Skeletal muscle tissue (tissue), 4 donors: ENCODE measurements around the gene ITIH2. TPM values are rescaled to one million over a fixed set of nuclear protein-coding genes. Genes with fewer than 3 reads are reported as not detected.
"Not testable (repeated sequence)": the region's sequence is repeated elsewhere in the genome, so short reads cannot be mapped to it uniquely, and the experiment has no call there.

Experiments
- H3K27ac ChIP-seq: one replicate; pipeline ENCODE4 v1.7.0; 2013; ENCODE audit warnings: mild to moderate bottlenecking, low read depth, low read length, inconsistent platforms
- H3K27me3 ChIP-seq, 3 donors: one replicate each; pipeline ENCODE4 v1.7.0; 2013; ENCODE audit warnings: low read length in 3 of 3; ENCODE audit not compliant: control insufficient read depth in 3 of 3, insufficient read depth in 3 of 3
- H3K36me3 ChIP-seq, 3 donors: one replicate each; pipeline ENCODE4 v1.7.0; 2013; ENCODE audit warnings: low read length in 3 of 3; ENCODE audit not compliant: control insufficient read depth in 3 of 3, insufficient read depth in 3 of 3
- H3K4me1 ChIP-seq, 3 donors: one replicate each; pipeline ENCODE4 v1.7.0; 2013; ENCODE audit warnings: low read length in 3 of 3, mild to moderate bottlenecking in 3 of 3; ENCODE audit not compliant: control insufficient read depth in 3 of 3, insufficient read depth in 3 of 3
- H3K4me3 ChIP-seq, 3 donors: one replicate each; pipeline ENCODE4 v1.7.0; 2013; ENCODE audit warnings: low read length in 3 of 3
- H3K9ac ChIP-seq, 3 donors: one replicate each; pipeline ENCODE4 v1.7.0; 2013; ENCODE audit warnings: low read length in 3 of 3, mild to moderate bottlenecking in 3 of 3, moderate library complexity in 2 of 3, low read depth in 1 of 3
- H3K9me3 ChIP-seq, 3 donors: one replicate each; pipeline ENCODE4 v1.7.0; 2013; ENCODE audit warnings: low read length in 3 of 3; ENCODE audit not compliant: control insufficient read depth in 3 of 3
- total RNA-seq: library from RNA; depleted of rRNA; stranded (reverse); fragments of >200 nt; gene quantifications from one replicate; pipeline ENCODE4 v1.2.3, GENCODE V29; 2014
- donor health status: Osteomylitis.

Gene ITIH2, protein sequence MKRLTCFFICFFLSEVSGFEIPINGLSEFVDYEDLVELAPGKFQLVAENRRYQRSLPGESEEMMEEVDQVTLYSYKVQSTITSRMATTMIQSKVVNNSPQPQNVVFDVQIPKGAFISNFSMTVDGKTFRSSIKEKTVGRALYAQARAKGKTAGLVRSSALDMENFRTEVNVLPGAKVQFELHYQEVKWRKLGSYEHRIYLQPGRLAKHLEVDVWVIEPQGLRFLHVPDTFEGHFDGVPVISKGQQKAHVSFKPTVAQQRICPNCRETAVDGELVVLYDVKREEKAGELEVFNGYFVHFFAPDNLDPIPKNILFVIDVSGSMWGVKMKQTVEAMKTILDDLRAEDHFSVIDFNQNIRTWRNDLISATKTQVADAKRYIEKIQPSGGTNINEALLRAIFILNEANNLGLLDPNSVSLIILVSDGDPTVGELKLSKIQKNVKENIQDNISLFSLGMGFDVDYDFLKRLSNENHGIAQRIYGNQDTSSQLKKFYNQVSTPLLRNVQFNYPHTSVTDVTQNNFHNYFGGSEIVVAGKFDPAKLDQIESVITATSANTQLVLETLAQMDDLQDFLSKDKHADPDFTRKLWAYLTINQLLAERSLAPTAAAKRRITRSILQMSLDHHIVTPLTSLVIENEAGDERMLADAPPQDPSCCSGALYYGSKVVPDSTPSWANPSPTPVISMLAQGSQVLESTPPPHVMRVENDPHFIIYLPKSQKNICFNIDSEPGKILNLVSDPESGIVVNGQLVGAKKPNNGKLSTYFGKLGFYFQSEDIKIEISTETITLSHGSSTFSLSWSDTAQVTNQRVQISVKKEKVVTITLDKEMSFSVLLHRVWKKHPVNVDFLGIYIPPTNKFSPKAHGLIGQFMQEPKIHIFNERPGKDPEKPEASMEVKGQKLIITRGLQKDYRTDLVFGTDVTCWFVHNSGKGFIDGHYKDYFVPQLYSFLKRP
- total RNA-seq = 1.6 TPM

GRCh38 chr10:7703140-7703539, at the start of gene ITIH2:
TSS of gene ITIH2 (plus strand) at chr10:7703316. CDS start at chr10:7703435, 119 bp downstream.
- no peak within 1 kb of the TSS for H3K9ac ChIP-seq
- no peaks in the 10 kb centered on the region for H3K9me3 ChIP-seq
- no peaks in the 10 kb centered on the region for H3K4me1 ChIP-seq
- H3K4me3 ChIP-seq = no peak within 1 kb of the TSS
- H3K36me3 ChIP-seq = no peaks in the 10 kb centered on the region
- H3K27me3 ChIP-seq = peaks cover 3 to 9% (median 7%) of the 10 kb centered on the region in 3 donors
- H3K27ac ChIP-seq = no peak within 1 kb of the TSS

DNA sequence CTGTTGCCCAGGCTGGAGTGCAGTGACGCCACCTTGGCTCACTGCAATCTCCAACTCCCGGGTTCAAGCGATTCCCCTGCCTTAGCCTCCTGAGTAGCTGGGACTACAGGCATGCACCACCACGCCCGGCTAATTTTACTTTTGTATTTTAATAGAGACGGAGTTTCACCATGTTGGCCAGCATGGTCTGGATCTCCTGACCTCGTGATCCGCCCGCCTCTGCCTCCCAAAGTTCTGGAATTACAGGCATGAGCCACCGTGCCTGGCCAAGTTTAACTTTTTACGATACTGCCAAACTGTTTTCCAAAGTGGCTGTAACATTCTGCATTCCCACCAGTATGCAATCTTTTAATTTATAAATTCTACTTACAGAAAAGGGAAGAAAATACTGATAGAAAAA, 46.0 kb upstream of the ITIH2 start:
- H3K4me3 ChIP-seq, H3K36me3 ChIP-seq, H3K27me3 ChIP-seq, H3K9me3 ChIP-seq, H3K9ac ChIP-seq, H3K27ac ChIP-seq, H3K4me1 ChIP-seq: not testable (repeated sequence)

DNA sequence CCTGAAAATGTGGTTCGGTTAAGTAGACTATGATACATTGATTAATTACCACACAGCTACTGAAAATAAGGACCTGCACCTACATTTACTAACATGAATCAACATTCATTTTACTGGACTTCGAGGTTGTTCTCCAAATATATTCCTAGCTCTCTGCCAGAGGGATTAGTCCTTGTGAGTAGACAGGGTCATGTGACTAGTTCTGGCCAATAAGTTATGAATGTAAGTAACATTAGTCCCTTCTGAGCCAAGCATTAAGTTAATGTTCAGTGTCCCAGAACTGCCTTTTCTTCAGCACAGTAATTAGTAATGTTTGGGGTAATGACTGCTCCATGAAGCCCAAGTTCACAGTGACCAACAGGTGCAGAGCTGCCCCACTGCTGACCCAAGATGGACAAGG, 45.6 kb upstream of the ITIH2 start:
- Histone ChIP-seq H3K9ac (no peak overlapping the region), H3K4me3 (no peak overlapping the region), H3K36me3 (no peaks in the 10 kb centered on the region), H3K27ac (no peak overlapping the region), H3K27me3 (peaks cover 3 to 8% (median 5%) of the 10 kb centered on the region in 3 donors), H3K4me1 (no peaks in the 10 kb centered on the region), H3K9me3 (no peaks in the 10 kb centered on the region)

- H3K9me3 ChIP-seq = no peaks in the 10 kb centered on the region
- H3K9ac ChIP-seq = no peak overlapping the region
- no peaks in the 10 kb centered on the region for H3K36me3 ChIP-seq
- H3K4me3 ChIP-seq = no peak overlapping the region
- H3K4me1 ChIP-seq = no peaks in the 10 kb centered on the region
- H3K27ac ChIP-seq = no peak overlapping the region
- peaks cover 6 to 14% (median 13%) of the 10 kb centered on the region in 3 donors for H3K27me3 ChIP-seq
Observed at GRCh38 chr10:7659560-7659959, 43.6 kb upstream of the ITIH2 start.

GRCh38 chr10:7662522-7662921, 40.6 kb upstream of the ITIH2 start:
- H3K27me3 ChIP-seq = peaks cover 12 to 29% (median 29%) of the 10 kb centered on the region in 3 donors
- H3K27ac ChIP-seq = no peak overlapping the region
- H3K9me3 ChIP-seq = no peaks in the 10 kb centered on the region
- H3K36me3 ChIP-seq = no peaks in the 10 kb centered on the region
- H3K9ac ChIP-seq = no peak overlapping the region
- H3K4me3 ChIP-seq = no peak overlapping the region
- H3K4me1 ChIP-seq = peaks cover 7 to 11% (median 11%) of the 10 kb centered on the region in 3 donors

DNA sequence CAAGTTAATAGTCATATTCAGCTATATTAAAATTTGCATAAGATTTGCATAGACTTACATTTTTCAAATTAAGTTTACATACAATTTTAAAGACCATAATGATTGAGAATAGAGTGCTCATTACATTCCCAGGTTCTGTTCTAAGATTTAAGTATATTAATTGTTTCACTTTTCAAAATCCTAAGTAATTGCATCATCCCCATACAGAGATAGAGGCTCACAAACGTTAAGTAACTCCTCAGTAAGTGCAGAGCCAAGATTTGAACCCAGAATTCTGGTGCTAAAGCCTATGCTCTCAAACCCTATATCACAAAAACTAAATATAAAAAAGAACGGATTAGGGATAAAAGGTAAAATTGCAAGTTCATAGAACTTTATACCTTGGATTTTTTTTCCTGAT, 38.4 kb upstream of the ITIH2 start:
- Histone ChIP-seq H3K36me3 (no peaks in the 10 kb centered on the region), H3K27ac (no peak overlapping the region), H3K4me3 (no peak overlapping the region), H3K9ac (no peak overlapping the region), H3K9me3 (no peaks in the 10 kb centered on the region), H3K27me3 (peaks cover 12 to 36% (median 35%) of the 10 kb centered on the region in 3 donors), H3K4me1 (peaks cover 7 to 14% (median 14%) of the 10 kb centered on the region in 3 donors)

GRCh38 chr10:7665767-7666166, 37.3 kb upstream of the ITIH2 start:
- Histone ChIP-seq H3K27me3 (peaks cover 12 to 35% (median 31%) of the 10 kb centered on the region in 3 donors), H3K27ac (no peak overlapping the region)

GRCh38 chr10:7666253-7667023, 36.7 kb upstream of the ITIH2 start, which contains the start of gene ITIH5:
TSS of gene ITIH5 (minus strand) at chr10:7666966. CDS start at chr10:7666892, 74 bp downstream.
- peak within 1 kb of the TSS; percentile 66 to 75 (median 68) for H3K4me3 ChIP-seq
- H3K9ac ChIP-seq = peak within 1 kb of the TSS; percentile 46 to 70 (median 52)
- no peaks in the 10 kb centered on the region for H3K36me3 ChIP-seq
- H3K27ac ChIP-seq = peak within 1 kb of the TSS; percentile 33
- H3K4me1 ChIP-seq = peaks cover 7 to 14% (median 14%) of the 10 kb centered on the region in 3 donors
- H3K9me3 ChIP-seq = no peaks in the 10 kb centered on the region
- peaks cover 12 to 35% (median 31%) of the 10 kb centered on the region in 3 donors for H3K27me3 ChIP-seq

More at GRCh38 chr10:7665767-7666166, 37.3 kb upstream of the ITIH2 start:
- H3K9me3 ChIP-seq = no peaks in the 10 kb centered on the region
- H3K4me3 ChIP-seq = peak overlapping the region; percentile 66 to 75 (median 68)
- H3K4me1 ChIP-seq = peaks cover 7 to 14% (median 14%) of the 10 kb centered on the region in 3 donors
- H3K36me3 ChIP-seq = no peaks in the 10 kb centered on the region
- peak overlapping the region in 2 of 3 donors; percentile 46 to 52 for H3K9ac ChIP-seq
